ENCODE data around the gene CX3CL1. TPM values are rescaled to one million over a fixed set of nuclear protein-coding genes. Genes with fewer than 3 reads are reported as not detected.

Gene CX3CL1
- total and polyA plus RNA-seq, 10 of the 15 experiments (the other 5 are each of a cell fraction or from before 2014, with no cell fraction given) = 0.03 to 1.2 (median 0.46) TPM

DNA sequence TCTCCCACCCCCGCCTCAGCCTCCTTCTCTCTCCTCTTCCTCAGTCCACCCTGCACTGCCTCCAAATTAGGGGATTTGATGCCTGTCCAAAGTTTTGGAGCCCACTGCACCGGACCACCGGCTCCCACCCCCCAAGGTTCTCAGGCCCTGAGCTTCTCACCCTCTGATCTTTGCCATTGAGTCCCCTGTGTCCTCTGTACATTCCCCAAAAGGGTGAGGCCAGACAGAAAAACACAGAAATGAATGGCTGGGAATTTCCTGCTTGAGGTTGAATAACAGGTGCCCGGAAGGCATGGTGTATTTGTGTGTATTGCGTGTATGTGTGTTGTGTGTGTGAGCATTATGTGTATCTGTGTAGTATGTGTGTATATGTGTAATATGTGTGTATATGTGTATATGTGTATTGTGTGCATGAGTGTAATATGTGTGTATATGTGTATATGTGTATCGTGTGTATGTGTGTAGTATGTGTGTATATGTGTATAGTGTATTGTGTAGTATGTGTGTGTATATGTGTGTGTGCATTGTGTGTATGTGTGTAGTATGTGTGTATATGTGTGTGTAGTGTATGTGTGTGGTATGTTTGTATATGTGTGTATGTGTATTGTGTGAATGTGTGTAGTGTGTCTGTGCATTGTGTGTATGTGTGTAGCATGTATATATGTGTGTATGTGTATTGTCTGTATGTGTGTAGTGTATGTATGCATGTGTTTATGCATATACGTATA is 16.2 kb downstream of the CX3CL1 start (continued):
- TF ChIP-seq RAD51 (IDR thresholded peaks at IDR 0.05) (no peak), MTA3 (IDR thresholded peaks at IDR 0.05; ENCODE audit: borderline replicate concordance, low read length) (peak; percentile 71; the same call in 1 of the 2 replicates), CREB1 (IDR thresholded peaks at IDR 0.05; ENCODE audit: low read depth) (no peak; the same call in 1 of the 2 replicates), ZBED1 (IDR thresholded peaks at IDR 0.05; ENCODE audit: borderline replicate concordance) (peak; percentile 85; the same call in 1 of the 2 replicates), ESRRA (IDR thresholded peaks at IDR 0.05; ENCODE audit: low read length) (0 out of 2 replicates have a peak, but pooled peaks have one; percentile 26), ZNF217 (IDR thresholded peaks at IDR 0.05) (peak; percentile 59; the same call in 1 of the 2 replicates), KLF5 (IDR thresholded peaks at IDR 0.05; ENCODE audit: partially characterized antibody) (no peak), BMI1 (IDR thresholded peaks at IDR 0.05; ENCODE audit: borderline replicate concordance) (peak; percentile 56; the same call in 1 of the 2 replicates), EGR1 (IDR thresholded peaks at IDR 0.05; ENCODE audit: borderline replicate concordance in 1 of 2, low read depth in 2 of 2, low read length in 2 of 2) (no peak), CBFB (IDR thresholded peaks at IDR 0.05; ENCODE audit: low read depth) (peak; percentile 75), NR2F1 (conservative IDR thresholded peaks at IDR 0.05) (peak; percentile 79), ZNF24 (IDR thresholded peaks at IDR 0.05) (no peak), NFYA (IDR thresholded peaks at IDR 0.05; ENCODE audit: borderline replicate concordance, low read depth, low read length) (no peak), EZH2 (IDR thresholded peaks at IDR 0.05; ENCODE audit: borderline replicate concordance, control insufficient read depth, low read depth, low read length) (no peak), NRF1 (conservative IDR thresholded peaks at IDR 0.05; ENCODE audit: low read depth, low read length) (no peak), CHD1 (IDR thresholded peaks at IDR 0.05; ENCODE audit: low read depth, low read length) (no peak), ZNF622 (IDR thresholded peaks at IDR 0.05) (peak; percentile 36; the same call in 1 of the 2 replicates)
- TF ChIP-seq, protein P1, sequence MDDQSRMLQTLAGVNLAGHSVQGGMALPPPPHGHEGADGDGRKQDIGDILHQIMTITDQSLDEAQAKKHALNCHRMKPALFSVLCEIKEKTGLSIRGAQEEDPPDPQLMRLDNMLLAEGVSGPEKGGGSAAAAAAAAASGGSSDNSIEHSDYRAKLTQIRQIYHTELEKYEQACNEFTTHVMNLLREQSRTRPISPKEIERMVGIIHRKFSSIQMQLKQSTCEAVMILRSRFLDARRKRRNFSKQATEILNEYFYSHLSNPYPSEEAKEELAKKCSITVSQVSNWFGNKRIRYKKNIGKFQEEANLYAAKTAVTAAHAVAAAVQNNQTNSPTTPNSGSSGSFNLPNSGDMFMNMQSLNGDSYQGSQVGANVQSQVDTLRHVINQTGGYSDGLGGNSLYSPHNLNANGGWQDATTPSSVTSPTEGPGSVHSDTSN (IDR thresholded peaks at IDR 0.05; ENCODE audit: insufficient replicate concordance, low read depth, low read length) = no peak
- TF ChIP-seq, protein P2, sequence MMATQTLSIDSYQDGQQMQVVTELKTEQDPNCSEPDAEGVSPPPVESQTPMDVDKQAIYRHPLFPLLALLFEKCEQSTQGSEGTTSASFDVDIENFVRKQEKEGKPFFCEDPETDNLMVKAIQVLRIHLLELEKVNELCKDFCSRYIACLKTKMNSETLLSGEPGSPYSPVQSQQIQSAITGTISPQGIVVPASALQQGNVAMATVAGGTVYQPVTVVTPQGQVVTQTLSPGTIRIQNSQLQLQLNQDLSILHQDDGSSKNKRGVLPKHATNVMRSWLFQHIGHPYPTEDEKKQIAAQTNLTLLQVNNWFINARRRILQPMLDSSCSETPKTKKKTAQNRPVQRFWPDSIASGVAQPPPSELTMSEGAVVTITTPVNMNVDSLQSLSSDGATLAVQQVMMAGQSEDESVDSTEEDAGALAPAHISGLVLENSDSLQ (IDR thresholded peaks at IDR 0.05) = peak; percentile 68
- TF ChIP-seq, protein P3, sequence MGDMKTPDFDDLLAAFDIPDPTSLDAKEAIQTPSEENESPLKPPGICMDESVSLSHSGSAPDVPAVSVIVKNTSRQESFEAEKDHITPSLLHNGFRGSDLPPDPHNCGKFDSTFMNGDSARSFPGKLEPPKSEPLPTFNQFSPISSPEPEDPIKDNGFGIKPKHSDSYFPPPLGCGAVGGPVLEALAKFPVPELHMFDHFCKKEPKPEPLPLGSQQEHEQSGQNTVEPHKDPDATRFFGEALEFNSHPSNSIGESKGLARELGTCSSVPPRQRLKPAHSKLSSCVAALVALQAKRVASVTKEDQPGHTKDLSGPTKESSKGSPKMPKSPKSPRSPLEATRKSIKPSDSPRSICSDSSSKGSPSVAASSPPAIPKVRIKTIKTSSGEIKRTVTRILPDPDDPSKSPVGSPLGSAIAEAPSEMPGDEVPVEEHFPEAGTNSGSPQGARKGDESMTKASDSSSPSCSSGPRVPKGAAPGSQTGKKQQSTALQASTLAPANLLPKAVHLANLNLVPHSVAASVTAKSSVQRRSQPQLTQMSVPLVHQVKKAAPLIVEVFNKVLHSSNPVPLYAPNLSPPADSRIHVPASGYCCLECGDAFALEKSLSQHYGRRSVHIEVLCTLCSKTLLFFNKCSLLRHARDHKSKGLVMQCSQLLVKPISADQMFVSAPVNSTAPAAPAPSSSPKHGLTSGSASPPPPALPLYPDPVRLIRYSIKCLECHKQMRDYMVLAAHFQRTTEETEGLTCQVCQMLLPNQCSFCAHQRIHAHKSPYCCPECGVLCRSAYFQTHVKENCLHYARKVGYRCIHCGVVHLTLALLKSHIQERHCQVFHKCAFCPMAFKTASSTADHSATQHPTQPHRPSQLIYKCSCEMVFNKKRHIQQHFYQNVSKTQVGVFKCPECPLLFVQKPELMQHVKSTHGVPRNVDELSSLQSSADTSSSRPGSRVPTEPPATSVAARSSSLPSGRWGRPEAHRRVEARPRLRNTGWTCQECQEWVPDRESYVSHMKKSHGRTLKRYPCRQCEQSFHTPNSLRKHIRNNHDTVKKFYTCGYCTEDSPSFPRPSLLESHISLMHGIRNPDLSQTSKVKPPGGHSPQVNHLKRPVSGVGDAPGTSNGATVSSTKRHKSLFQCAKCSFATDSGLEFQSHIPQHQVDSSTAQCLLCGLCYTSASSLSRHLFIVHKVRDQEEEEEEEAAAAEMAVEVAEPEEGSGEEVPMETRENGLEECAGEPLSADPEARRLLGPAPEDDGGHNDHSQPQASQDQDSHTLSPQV (IDR thresholded peaks at IDR 0.05) = no peak
- TF ChIP-seq, protein P4, sequence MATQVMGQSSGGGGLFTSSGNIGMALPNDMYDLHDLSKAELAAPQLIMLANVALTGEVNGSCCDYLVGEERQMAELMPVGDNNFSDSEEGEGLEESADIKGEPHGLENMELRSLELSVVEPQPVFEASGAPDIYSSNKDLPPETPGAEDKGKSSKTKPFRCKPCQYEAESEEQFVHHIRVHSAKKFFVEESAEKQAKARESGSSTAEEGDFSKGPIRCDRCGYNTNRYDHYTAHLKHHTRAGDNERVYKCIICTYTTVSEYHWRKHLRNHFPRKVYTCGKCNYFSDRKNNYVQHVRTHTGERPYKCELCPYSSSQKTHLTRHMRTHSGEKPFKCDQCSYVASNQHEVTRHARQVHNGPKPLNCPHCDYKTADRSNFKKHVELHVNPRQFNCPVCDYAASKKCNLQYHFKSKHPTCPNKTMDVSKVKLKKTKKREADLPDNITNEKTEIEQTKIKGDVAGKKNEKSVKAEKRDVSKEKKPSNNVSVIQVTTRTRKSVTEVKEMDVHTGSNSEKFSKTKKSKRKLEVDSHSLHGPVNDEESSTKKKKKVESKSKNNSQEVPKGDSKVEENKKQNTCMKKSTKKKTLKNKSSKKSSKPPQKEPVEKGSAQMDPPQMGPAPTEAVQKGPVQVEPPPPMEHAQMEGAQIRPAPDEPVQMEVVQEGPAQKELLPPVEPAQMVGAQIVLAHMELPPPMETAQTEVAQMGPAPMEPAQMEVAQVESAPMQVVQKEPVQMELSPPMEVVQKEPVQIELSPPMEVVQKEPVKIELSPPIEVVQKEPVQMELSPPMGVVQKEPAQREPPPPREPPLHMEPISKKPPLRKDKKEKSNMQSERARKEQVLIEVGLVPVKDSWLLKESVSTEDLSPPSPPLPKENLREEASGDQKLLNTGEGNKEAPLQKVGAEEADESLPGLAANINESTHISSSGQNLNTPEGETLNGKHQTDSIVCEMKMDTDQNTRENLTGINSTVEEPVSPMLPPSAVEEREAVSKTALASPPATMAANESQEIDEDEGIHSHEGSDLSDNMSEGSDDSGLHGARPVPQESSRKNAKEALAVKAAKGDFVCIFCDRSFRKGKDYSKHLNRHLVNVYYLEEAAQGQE (IDR thresholded peaks at IDR 0.05; ENCODE audit: low read depth, low read length) = peak; percentile 41; the same call in 1 of the 2 replicates
